ENCODE measurements around the gene HDHD3.
"Not testable (repeated sequence)": the region's sequence is repeated elsewhere in the genome, so short reads cannot be mapped to it uniquely, and the experiment has no call there.

The HDHD3 gene

DNA sequence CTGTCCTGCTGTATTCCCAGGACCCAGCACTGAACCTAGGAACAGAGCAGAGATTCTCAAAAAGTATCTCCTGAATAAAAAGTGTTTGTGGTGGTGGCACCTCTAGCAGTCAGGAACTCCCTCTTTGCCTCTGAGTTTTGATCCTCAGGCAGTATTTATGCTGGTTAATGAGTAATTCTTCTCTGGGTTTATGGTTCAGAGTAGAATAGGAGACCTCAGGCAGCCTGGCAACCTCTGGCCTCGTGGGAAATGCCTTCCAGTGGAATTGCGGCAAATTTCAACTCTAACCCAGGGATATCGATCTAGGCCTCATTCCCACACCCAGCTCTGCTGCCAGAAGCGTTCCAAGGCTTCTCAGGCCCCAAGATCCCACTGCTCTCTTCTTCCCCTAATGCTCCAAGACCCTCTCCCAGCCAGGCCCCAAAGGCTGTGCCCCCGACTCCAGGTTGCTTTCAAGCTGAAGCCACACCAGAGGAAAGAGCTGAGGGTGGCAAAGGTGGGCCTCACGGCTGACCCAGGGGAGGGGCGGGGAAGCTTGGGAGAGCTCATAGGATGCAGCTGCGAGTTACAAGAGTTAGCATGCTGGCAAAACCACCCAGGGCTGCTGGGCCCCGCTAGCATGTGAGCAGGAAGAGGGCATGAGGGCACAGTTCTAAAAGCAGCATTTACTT, 10.9 kb upstream of the HDHD3 start:
- no peak for DNase-seq
- Histone ChIP-seq H3K4me3 (ENCODE audit: low read depth, low read length) (no peak overlapping the region), H3K27ac (no peak overlapping the region), H3K27me3 (replicated peaks) (no peaks in the 10 kb centered on the region), H3K36me3 (replicated peaks) (peaks cover 39% of the 10 kb centered on the region)
- TF ChIP-seq CTCF (IDR thresholded peaks at IDR 0.05; ENCODE audit: low read depth, low read length, missing control alignments), result no peak
- in situ Hi-C loops (cut with HindIII; ENCODE audit: low pct_ligation_motif_present, low sequenced_read_pairs), result no loop called here

DNA sequence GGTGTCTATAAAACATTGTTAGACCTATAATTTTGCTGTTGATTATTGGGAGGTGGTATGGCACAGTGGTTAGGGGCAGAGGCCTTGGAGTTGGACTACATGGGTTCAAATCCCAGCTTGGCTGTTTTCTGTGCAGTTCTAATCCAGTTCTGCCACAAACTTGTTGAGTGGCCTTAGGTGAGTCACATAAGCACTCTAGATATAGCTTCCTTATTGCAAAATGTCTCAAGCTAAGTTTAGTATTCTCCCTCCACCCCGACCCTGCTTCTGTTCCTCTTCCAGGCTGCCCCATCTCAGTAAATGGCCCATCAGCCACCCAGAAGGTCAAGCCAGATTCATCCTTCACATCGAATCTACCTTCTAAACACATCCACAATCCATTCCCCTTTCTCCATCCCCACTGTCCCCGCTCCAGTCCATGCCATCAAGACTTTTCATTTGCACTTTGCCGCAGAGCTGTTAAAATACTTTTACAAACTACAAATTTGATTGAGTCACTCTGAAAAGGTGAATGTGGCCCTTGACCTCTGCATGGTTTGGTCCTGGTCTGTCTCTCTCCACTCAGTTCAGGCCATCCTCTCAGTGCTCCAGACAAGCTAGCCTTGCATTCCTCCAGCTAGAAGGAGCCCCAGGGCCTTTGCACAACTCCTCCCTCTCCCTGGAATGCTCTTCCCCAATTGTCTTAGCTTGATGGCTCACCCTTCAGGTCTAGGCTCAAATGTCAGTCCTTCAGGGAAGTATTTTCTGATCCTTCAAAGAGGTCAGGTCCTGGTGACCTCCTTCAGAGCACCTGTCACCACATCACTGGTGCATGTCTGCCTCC, 10.0 kb upstream of the HDHD3 start:
- Histone ChIP-seq H3K27ac (no peak overlapping the region), H3K4me3 (ENCODE audit: low read depth, low read length) (no peak overlapping the region), H3K27me3 (replicated peaks) (no peaks in the 10 kb centered on the region), H3K36me3 (replicated peaks) (peaks cover 39% of the 10 kb centered on the region)
- DNase-seq, result no peak
- no peak for TF ChIP-seq CTCF (IDR thresholded peaks at IDR 0.05; ENCODE audit: low read depth, low read length, missing control alignments)
- in situ Hi-C loops (cut with HindIII; ENCODE audit: low pct_ligation_motif_present, low sequenced_read_pairs), result no loop called here

DNA sequence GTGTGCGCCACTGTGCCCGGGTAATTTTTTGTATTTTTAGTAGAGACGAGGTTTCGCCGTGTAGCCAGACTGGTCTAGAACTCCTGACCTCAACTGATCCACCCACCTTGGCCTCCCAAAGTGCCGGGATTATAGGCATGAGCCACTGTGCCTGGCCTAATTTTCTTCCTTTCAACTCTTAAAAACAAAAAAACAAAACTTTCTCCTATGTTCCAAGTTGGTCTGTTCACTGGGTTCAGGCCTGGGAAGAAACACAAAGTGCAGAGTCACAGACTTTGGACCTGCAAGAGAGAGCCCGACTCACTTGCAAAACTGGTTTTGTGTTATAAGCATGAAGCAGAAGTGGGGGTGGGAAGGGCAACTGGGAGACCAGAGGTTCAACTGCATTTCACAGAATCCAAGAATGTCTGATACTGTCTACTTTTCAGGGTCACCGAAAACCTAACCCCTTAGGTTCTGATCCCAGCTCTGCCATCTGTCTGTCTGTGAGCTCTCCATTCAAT, 5.2 kb upstream of the HDHD3 start:
- in situ Hi-C loops (cut with HindIII; ENCODE audit: low pct_ligation_motif_present, low sequenced_read_pairs), result no loop called here
- Histone ChIP-seq H3K4me3 (ENCODE audit: low read depth, low read length) (no peak overlapping the region), H3K36me3 (replicated peaks) (no peaks in the 10 kb centered on the region), H3K27me3 (replicated peaks) (no peaks in the 10 kb centered on the region), H3K27ac (no peak overlapping the region)
- no peak for TF ChIP-seq CTCF (IDR thresholded peaks at IDR 0.05; ENCODE audit: low read depth, low read length, missing control alignments)
- no peak for DNase-seq

GRCh38 chr9:113381441-113381840, 4.7 kb upstream of the HDHD3 start:
- H3K4me3 ChIP-seq (ENCODE audit: low read depth, low read length); H3K27me3 ChIP-seq (replicated peaks); H3K36me3 ChIP-seq (replicated peaks); in situ Hi-C loops (cut with HindIII; ENCODE audit: low pct_ligation_motif_present, low sequenced_read_pairs); DNase-seq; H3K27ac ChIP-seq: not testable (repeated sequence)

DNA sequence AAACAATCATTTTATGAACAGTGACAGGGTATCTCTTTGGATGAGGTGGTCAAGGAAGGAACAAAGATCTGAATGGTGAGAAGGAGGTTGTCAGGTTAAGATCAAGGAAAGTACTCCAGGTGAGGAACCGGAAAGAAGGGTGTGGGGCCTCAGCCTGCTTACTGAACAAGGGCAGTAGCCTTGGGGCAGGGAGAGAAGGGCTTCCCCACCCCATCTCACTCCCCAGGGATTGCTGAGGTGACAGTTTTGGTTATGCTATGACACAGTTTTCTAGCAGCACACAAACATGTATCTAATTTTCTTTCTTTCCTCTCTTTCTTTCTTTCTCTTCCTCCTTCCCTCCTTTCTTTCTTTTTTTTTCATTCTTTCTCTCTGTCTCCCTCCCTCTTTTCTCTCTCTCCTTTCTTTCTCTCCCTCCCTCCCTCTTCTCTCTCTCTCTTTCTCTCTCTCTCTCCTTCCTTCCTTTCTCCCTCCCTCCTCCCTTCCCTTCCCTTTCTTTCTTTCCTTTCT, 4.1 kb upstream of the HDHD3 start:
- in situ Hi-C loops (cut with HindIII; ENCODE audit: low pct_ligation_motif_present, low sequenced_read_pairs), result no loop called here
- Histone ChIP-seq H3K36me3 (replicated peaks) (no peaks in the 10 kb centered on the region), H3K4me3 (ENCODE audit: low read depth, low read length) (no peak overlapping the region), H3K27ac (no peak overlapping the region), H3K27me3 (replicated peaks) (no peaks in the 10 kb centered on the region)
- TF ChIP-seq CTCF (IDR thresholded peaks at IDR 0.05; ENCODE audit: low read depth, low read length, missing control alignments), result no peak
- no peak for DNase-seq

- H3K27ac ChIP-seq; H3K36me3 ChIP-seq (replicated peaks); DNase-seq; in situ Hi-C loops (cut with HindIII; ENCODE audit: low pct_ligation_motif_present, low sequenced_read_pairs); H3K27me3 ChIP-seq (replicated peaks); H3K4me3 ChIP-seq (ENCODE audit: low read depth, low read length): not testable (repeated sequence)
Observed at GRCh38 chr9:113379829-113380210, 3.0 kb upstream of the HDHD3 start.

DNA sequence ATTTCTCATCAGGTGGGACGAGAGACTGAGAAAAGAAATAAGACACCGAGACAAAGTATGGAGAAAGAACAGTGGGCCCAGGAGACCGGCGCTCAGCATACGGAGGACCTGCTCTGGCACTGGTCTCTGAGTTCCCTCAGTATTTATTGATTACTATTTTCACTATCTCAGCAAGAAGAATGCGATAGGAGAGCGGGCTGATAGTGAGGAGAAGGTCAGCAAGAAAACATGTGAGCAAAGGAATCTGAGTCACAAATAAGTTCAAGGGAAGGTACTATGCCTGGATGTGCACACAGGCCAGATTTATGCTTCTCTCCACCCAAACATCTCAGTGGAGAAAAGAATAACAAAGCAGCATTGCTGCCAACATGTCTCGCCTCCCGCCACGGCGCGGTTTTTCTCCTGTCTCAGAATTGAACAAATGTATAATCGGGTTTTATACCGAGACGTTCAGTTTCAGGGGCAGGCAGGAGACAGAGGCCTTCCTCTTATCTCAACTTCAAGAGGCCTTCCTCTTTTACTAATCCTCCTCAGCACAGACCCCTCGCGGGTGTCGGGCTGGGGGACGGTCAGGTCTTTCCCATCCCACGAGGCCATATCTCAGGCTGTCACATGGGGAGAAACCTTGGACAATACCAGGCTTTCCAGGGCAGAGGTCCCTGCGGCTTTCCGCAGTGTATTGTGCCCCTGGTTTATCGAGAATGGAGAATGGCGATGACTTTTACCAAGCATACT, 2.5 kb upstream of the HDHD3 start:
- H3K4me3 ChIP-seq (ENCODE audit: low read depth, low read length); DNase-seq; H3K27ac ChIP-seq; in situ Hi-C loops (cut with HindIII; ENCODE audit: low pct_ligation_motif_present, low sequenced_read_pairs); H3K27me3 ChIP-seq (replicated peaks); H3K36me3 ChIP-seq (replicated peaks): not testable (repeated sequence)

Data from brain microvascular endothelial cell (primary cell).